DND-41 (cell line): ENCODE measurements around the gene SCYGR6.

ENCODE experiments used
- EZH2 ChIP-seq: IDR thresholded peaks from 3 replicates; pipeline ENCODE4 v1.6.1; 2012; ENCODE audit warnings: borderline replicate concordance, low read depth, mild to moderate bottlenecking, moderate library complexity, low read length, inconsistent platforms; ENCODE audit not compliant: severe bottlenecking
- TF ChIP-seq, protein P1 (sequence below): IDR thresholded peaks from 2 replicates; pipeline ENCODE4 v1.5.1; 2012; ENCODE audit warnings: borderline replicate concordance, low read length, moderate library complexity, mild to moderate bottlenecking; ENCODE audit not compliant: poor library complexity, severe bottlenecking; ENCODE audit errors: extremely low read depth

- TF ChIP-seq EZH2 = no peak
- TF ChIP-seq, protein P1, sequence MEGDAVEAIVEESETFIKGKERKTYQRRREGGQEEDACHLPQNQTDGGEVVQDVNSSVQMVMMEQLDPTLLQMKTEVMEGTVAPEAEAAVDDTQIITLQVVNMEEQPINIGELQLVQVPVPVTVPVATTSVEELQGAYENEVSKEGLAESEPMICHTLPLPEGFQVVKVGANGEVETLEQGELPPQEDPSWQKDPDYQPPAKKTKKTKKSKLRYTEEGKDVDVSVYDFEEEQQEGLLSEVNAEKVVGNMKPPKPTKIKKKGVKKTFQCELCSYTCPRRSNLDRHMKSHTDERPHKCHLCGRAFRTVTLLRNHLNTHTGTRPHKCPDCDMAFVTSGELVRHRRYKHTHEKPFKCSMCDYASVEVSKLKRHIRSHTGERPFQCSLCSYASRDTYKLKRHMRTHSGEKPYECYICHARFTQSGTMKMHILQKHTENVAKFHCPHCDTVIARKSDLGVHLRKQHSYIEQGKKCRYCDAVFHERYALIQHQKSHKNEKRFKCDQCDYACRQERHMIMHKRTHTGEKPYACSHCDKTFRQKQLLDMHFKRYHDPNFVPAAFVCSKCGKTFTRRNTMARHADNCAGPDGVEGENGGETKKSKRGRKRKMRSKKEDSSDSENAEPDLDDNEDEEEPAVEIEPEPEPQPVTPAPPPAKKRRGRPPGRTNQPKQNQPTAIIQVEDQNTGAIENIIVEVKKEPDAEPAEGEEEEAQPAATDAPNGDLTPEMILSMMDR = no peak
These were observed 3.5 kb upstream of the SCYGR6 start, which contains the start of gene SCYGR7 for GRCh38 chr2:227728035-227728434.
